Activated B cell treated with CpG ODN at 0.5 μM for 24 hours (primary cell): ENCODE results near the gene PRUNE2. TPM values are rescaled to one million over a fixed set of nuclear protein-coding genes. Genes with fewer than 3 reads are reported as not detected.

Source experiments
- ATAC-seq: fragments of 200-7000 bp; cut with Tn5 transposase; one replicate; pipeline ENCODE4 v1.10.0; 2021; ENCODE audit warnings: low read depth, mild to moderate bottlenecking, moderate library complexity
- CTCF ChIA-PET: fragments of 350-600 bp; sonication (Branson Sonifier 250); formaldehyde crosslinking; loops from one replicate; lab custom pipeline; 2021; ENCODE audit warnings: antibody characterized with exemption; lab: Charles Lee
- POLR2A ChIA-PET: fragments of 350-600 bp; sonication (Branson Sonifier 250); formaldehyde crosslinking; loops from one replicate; lab custom pipeline; 2021; ENCODE audit warnings: antibody characterized with exemption; lab: Charles Lee
- DNase-seq: peaks from one replicate; pipeline ENCODE4 v3.0.0; 2022
- H3K27ac Mint-ChIP-seq: one replicate; pipeline ENCODE4 v1.8.0; 2020; ENCODE audit warnings: mixed read lengths
- H3K27me3 Mint-ChIP-seq: one replicate; pipeline ENCODE4 v1.8.0; 2021; ENCODE audit warnings: mixed read lengths
- H3K36me3 Mint-ChIP-seq: one replicate; pipeline ENCODE4 v1.8.0; 2021; ENCODE audit warnings: low read depth, mixed read lengths
- H3K4me1 Mint-ChIP-seq: one replicate; pipeline ENCODE4 v1.8.0; 2021; ENCODE audit warnings: mixed read lengths
- H3K4me3 Mint-ChIP-seq: one replicate; pipeline ENCODE4 v1.8.0; 2020; ENCODE audit warnings: mild to moderate bottlenecking, mixed read lengths
- H3K9me3 Mint-ChIP-seq: one replicate; pipeline ENCODE4 v1.8.0; 2020; ENCODE audit warnings: mixed read lengths
- CTCF ChIP-seq: fragments of 200-600 bp; IDR thresholded peaks from one replicate; pipeline ENCODE4 v1.8.0; 2022; ENCODE audit warnings: antibody characterized with exemption, mild to moderate bottlenecking
- intact Hi-C: fragments of 100-400 bp; cut with micrococcal nuclease; formaldehyde crosslinking; loops from one replicate; pipeline ENCODE4 v1.15.1; 2024
- total RNA-seq: library from RNA; stranded (reverse); gene quantifications from 2 replicates; pipeline ENCODE4 v1.2.3, GENCODE V29; 2022

Gene PRUNE2
- total RNA-seq, 1 donor from 2014 or later = not detected

- ATAC-seq = no peak
- ChIA-PET CTCF (no interaction called here), POLR2A (no interaction called here)
- Mint-ChIP-seq H3K9me3 (no peaks in the 10 kb centered on the region), H3K27me3 (no peaks in the 10 kb centered on the region), H3K27ac (no peak overlapping the region), H3K4me1 (peaks cover 6% of the 10 kb centered on the region), H3K4me3 (no peak overlapping the region), H3K36me3 (no peaks in the 10 kb centered on the region)
- no peak for TF ChIP-seq CTCF
- intact Hi-C loops = no loop called here
- DNase-seq = no peak
Observed at GRCh38 chr9:76887951-76888350, 18.0 kb downstream of the PRUNE2 start.

GRCh38 chr9:76887003-76887821 lies 18.7 kb downstream of the PRUNE2 start:
- Mint-ChIP-seq H3K9me3 (no peaks in the 10 kb centered on the region), H3K27ac (peak overlapping the region; percentile 5), H3K4me3 (no peak overlapping the region), H3K4me1 (peaks cover 13% of the 10 kb centered on the region), H3K36me3 (no peaks in the 10 kb centered on the region), H3K27me3 (no peaks in the 10 kb centered on the region)
- intact Hi-C loops = no loop called here
- ATAC-seq (no peak), DNase-seq (no peak)
- no peak for TF ChIP-seq CTCF
- POLR2A ChIA-PET = no interaction called here
- CTCF ChIA-PET = no interaction called here

- Mint-ChIP-seq H3K9me3 (no peaks in the 10 kb centered on the region), H3K4me1 (peaks cover 13% of the 10 kb centered on the region), H3K27ac (no peak overlapping the region), H3K4me3 (no peak overlapping the region), H3K27me3 (no peaks in the 10 kb centered on the region), H3K36me3 (no peaks in the 10 kb centered on the region)
- ChIA-PET CTCF (no interaction called here), POLR2A (no interaction called here)
- ATAC-seq (no peak), DNase-seq (no peak)
- TF ChIP-seq CTCF = no peak
- intact Hi-C loops = no loop called here
Observed at GRCh38 chr9:76886318-76886717, 19.6 kb downstream of the PRUNE2 start.

GRCh38 chr9:76884823-76885222 lies 21.1 kb downstream of the PRUNE2 start:
- H3K27ac Mint-ChIP-seq = no peak overlapping the region
- no peaks in the 10 kb centered on the region for H3K9me3 Mint-ChIP-seq
- no peak for ATAC-seq

More at GRCh38 chr9:76884823-76885222, 21.1 kb downstream of the PRUNE2 start:
- ChIA-PET POLR2A (no interaction called here), CTCF (no interaction called here)
- no peaks in the 10 kb centered on the region for H3K27me3 Mint-ChIP-seq
- no peak overlapping the region for H3K4me3 Mint-ChIP-seq
- H3K36me3 Mint-ChIP-seq = no peaks in the 10 kb centered on the region
- H3K4me1 Mint-ChIP-seq = peaks cover 13% of the 10 kb centered on the region
- DNase-seq = no peak
- intact Hi-C loops = no loop called here
- TF ChIP-seq CTCF = no peak
